ENCODE measurements around the gene CYP26A1.
A peak's percentile ranks its signal among the peaks of the same experiment; 100 is the strongest.

DNA sequence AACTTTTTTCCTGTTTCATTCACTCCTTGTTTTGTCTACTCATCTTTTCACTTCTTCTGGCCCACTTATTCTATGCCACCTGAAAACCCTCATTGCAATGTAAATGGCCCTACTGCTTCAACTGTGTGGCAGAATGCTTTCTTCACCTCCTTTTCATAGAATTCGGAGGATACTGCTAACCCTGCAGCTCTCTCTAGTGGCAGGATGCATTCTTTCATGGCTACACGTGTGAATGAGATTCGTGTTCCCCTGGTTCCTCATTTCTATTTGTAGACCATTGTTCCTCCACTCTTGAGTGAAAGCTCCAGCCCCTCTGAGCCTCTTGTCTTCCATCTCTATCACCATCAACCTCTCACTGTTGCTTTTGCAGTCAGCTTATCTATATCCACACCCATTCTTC is 34.0 kb upstream of the CYP26A1 start:
- TF ChIP-seq CTCF (conservative IDR thresholded peaks at IDR 0.05) (peak; percentile 24; the same call in 1 of the 2 replicates), EZH2 (IDR thresholded peaks at IDR 0.05; ENCODE audit: low read depth) (no peak)
